CD4-positive, alpha-beta T cell treated with Interleukin-4 for 1 hour (primary cell): ENCODE data around the gene ACO2.

Experiments
- DNase-seq, 2 donors: peaks; one replicate each; pipeline ENCODE4 v3.0.0-alpha.2; 2020 to 2022

Gene ACO2

DNA sequence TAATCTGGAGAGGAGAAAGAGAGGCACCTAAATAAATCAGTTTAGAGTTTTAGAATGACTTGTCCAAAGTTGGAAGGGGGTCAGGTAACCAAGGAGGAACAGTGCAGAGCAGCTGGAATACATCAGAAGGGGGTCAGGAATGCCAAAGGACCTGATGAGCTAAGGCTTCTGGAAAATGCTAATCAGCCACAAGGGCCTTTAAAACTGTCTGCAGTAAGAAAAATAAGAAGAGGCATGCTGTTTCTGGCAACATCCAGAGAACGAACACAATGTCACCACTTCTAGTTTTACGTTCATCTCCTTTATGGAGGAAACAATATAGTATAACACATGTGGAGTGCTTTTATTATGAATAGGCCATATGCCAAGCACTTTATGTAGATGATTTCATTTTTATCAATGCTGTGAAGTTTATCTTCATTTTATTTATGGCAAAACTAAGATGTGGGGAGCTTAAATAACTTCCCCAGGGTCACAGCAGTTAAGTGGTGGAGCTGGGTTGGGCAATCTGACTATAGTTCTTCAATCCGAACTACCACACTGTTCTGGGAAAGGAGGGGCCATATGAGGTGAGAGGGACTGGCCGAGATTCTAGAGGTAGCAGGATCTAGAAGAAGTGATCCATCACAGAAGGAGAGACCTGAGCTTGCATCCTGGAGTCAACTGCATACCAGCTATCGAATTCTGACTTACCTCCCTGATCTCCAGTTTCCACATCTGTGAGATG is 22.6 kb downstream of the ACO2 start:
- no peak for DNase-seq

DNA sequence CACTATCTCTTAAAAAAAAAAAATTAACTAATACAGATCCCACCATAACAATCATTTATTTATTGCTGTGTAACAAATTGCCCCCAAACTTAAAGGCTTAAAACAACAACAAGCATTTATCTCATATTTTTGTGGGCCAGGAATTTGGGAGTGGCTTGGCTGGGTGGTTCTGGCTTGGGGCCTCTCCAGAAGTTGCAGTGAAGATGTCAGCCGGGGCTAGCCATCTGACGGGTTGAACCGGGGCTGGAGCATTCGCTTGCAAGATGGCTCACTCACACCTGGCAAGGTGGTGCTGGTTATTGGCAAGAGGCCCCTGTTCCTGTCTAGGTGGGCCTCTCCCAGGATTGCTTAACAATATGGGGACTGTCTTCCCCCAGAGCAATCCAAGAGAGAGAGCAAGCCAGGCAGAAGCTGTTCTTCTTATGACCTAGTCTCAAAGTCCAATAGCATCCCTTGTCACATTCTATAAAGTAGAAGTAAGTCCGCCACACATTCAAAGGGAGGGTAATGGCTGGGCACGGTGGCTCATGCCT is 29.5 kb downstream of the ACO2 start:
- no peak for DNase-seq

DNA sequence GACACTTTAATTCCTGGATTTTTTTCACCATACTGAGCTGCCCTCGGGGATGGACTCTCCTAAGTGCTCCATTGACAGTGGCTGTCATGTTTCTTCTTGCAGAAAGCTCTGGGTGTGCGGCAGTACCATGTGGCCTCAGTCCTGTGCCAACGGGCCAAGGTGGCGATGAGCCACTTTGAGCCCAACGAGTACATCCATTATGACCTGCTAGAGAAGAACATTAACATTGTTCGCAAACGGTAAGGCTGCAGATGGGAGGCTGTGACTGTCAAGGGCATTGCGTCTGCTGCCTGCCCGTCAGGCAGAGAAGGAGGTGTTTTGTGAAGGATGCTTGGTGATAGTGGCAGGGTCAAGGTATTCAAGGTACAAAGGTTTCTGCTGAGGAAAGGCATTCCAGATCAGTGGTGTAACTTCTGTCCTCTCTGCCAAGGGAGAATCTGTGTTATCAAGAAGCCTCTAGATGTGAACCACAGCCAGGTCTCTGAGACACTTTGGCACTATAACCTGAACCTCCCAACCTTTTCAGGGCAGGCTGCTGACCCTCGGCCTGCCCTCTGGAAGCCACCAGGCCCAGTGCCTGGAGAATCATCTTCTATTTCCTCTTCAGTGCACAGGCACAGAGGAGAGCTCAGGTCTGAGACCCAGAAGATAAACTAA is 30.8 kb downstream of the ACO2 start:
- no peak for DNase-seq

DNA sequence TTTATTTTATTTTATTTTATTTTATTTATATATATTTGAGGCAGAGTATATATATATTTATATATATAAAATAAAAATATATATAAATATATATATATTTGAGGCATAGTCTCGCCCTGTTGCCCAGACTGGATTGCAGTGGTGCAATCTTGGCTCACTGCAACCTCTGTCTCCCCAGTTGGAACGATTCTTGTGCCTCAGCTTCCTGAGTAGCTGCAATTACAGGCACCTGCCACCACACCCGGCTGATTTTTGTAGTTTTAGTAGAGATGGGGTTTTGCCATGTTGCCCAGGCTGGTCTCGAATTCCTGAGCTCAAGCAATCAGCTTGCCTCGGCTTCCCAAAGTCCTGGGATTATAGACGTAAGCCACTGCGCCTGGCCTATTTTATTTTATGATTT is 31.4 kb downstream of the ACO2 start:
- no peak for DNase-seq

DNA sequence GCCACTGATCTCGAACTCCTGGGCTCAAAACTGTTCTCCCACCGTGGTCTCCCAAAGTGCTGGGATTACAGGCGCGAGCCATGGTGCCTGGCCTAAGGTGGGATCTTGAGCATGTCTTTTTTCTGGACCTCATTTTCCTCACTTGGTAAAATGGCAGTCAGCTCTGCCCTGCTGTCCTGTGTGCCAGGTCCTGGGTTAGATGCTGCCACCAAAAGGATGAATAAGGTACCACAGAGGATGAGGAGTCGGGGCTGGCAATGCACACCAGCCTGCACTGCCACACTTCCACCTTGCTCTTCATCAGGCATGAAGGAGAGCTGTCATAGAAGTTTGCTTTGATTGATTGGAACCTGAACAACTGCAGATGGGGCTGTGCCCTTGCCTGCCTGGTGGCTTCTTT is 32.3 kb downstream of the ACO2 start:
- peak; percentile 31 to 38 for DNase-seq

DNA sequence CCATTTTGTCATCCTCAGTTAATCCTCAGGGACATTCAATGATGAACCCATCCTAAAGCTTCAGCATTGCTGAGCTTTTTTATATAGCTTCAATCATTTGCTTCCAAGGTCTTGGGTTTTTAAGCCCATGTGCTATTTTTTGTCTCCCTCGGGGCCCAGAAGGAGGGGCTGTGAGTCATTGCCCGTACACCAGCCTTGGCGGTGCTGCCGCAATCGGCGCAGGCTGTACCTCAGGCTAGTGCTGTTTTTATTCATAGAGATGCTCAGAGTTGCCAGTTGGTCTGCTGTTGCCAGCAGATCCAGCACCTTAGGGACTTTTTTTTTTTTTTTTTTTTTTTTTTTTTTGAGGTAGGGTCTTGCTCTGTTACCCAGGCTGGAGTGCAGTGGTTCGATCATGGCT is 35.5 kb downstream of the ACO2 start:
- no peak for DNase-seq

DNA sequence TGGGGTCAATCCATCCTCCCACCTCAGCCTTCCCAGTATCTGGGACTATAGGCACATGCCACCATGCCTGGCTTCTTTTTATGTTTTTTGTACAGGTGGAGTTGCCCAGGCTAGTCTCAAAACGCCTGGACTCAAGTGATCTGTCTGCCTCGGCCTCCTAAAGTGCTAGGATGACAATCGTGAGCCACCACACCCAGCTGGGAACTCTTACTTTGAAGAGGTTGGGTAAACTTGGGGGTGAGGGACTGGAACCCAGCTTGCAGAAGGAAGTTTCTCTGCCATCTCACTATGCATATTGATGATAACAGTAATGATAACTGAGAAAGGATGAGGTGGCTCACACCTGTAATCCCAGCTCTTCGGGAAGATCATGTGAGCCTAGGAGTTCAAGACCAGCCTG is 35.9 kb downstream of the ACO2 start:
- DNase-seq: no peak

DNA sequence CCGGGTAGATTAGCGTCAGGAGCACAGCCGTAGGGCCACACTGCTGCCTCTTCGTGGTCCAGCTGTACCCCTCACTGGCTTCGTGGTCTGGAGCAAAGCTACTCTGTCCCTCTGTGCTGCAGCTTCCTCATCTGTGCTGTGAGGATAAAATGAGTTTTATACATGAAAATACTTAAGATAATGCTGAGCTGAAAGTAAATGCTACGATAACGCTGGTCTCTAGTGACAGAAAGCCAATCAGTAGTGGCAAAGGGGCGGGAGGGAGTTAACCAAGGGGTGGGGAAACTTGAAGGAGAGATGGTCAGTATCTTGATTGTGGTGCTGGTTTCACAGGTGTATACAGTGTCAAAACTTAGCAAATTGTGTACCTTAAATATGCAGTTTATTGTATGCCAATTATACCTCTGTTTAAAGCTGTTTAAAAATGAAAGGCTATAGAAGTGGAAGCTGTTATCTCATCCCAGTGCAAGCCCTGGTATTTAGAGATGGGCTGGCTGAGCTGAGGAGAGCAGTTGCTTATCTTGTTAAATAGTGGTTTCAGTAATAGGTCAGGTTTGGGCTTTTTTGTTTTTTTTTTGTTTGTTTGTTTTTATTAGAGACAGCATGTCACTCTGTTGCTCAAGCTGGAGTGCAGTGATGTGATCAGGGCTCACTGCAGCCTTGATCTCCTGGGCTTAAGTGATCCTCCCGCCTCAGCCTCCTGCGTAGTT is 36.7 kb downstream of the ACO2 start:
- DNase-seq: no peak

DNA sequence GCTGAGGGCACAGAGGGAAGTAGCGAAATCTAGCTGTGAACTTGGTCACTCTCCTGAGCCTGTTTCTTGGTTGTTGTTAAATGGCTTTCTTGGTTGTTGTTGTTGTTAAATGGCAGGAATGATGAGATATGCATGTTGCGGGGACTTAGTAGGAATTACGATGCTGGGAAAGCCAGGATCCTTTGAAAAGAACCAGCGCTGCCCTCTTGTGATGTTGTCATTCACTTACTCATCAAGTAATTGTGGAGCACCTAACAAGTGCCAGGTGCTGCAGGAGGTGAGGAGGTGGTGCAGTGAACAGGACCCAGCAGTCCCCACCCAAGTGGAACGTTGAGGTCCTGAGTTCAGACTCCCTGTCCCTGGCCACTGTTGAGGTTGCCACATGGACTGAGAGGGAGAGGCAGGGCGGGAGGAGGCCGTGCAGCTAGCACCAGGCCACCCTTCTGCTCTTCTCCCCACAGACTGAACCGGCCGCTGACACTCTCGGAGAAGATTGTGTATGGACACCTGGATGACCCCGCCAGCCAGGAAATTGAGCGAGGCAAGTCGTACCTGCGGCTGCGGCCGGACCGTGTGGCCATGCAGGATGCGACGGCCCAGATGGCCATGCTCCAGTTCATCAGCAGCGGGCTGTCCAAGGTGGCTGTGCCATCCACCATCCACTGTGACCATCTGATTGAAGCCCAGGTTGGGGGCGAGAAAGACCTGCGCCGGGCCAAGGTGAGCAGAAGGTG is 38.6 kb downstream of the ACO2 start:
- no peak for DNase-seq

DNA sequence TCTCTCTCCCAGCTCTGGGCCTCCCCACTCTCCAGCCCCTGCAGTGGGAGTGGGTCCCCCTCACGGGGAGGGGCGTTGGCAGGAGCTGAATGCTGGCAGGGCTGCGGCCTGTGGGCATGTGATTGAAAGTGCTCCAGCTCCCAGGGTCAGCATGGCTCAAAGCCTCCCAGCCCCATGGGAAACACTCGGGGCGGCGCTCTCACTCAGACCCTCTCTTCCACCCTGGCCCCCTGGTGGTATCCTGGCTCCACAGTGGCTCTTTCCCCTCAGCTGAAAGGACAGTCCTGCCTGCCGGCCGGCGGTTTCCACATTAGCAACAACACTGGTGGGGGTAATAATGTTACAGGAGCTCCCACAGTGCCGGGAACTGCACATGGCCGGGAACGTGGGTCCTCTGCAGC is 39.9 kb downstream of the ACO2 start:
- no peak for DNase-seq

DNA sequence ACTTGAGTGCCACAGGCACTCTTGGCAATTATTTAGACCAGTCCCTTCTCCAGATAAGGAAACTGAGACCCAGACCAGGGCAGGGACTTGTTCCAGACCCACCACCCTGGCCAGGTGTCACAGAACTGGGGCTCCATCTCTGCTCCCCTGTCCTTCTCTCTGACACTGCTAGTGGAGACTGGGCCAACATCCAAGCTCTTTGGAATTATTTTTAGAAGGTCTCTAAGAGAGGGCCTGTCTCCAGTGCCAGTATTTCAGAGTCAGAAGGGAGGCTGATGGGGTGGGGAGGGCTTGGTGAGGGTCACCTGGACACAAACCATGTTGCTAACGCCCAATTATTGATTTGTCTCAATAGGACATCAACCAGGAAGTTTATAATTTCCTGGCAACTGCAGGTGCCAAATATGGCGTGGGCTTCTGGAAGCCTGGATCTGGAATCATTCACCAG is 42.6 kb downstream of the ACO2 start:
- DNase-seq: no peak

DNA sequence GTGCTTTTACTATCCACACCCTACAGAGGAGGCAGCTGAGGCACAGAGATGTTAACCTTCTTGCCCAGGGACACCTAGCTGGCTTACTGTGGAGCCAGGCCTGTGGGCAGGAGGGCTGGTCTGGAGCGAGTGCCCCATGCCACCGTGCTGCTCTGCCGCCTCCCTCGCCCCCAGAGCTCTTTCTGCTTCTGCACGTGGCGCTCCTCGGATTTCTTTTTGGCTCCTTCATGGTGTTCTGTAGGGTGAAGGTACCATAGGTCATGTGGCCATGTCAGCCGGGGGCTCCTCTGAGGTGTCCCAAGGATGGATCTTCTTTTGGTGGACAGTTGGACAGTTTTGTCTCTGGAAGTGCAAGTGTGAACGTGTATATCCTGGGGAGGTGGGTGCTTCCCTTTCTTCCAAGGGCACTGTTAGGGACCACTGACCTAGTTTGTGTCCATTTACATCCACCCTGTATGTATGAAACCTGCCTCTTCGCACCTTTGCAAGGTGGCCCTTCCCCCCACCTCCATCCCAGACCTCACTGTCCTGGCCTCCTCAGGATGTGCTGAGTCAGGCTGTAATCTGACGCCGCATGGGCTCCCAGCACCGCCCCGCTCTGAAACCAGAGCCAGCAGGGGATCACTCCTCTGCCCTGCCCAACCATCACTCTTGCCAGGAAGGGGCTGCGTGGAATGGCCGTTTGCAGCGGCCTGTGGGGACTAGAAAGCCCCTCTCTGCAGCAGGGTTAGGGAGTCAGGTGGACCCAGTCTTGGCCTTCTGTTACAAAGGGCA is 43.7 kb downstream of the ACO2 start:
- DNase-seq: no peak

DNA sequence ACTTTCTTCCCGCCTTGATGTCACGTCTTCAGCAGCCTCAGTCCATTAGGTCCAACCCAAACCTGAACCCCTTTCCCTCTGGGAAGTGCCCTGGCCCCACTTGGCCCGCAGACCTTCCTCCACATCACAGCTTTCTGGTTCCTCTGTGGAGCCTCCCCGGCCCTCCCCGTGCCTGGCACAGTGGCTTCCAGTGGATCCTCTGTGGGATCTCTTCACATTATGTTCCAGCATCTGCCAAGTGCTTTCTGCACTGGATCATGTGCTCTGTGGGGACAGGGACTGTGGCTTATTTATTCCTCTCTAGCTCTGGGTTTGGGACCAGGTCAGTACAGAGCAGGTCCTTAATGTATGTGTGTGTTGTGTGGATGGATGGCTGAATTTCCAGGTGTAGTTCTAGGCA is 44.5 kb downstream of the ACO2 start:
- DNase-seq: no peak

DNA sequence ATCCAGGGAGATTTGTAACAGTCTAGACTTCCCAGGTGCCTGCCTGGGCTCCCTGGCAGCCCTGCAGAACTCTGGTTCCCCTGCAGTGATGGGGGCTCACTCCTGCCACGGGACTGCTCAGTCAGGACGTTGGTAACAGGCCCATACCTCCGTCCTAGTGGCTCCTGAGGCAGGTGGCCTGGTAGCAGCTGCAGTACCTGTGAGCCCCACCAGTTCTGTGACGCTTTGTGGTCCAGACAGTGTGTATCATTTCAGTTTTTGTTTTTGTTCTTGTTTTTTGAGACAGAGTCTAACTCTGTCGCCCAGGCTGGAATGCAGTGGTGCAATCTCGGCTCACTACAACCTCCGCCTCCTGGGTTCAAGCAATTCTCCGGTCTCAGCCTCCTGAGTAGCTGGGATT is 47.5 kb downstream of the ACO2 start:
- no peak for DNase-seq

DNA sequence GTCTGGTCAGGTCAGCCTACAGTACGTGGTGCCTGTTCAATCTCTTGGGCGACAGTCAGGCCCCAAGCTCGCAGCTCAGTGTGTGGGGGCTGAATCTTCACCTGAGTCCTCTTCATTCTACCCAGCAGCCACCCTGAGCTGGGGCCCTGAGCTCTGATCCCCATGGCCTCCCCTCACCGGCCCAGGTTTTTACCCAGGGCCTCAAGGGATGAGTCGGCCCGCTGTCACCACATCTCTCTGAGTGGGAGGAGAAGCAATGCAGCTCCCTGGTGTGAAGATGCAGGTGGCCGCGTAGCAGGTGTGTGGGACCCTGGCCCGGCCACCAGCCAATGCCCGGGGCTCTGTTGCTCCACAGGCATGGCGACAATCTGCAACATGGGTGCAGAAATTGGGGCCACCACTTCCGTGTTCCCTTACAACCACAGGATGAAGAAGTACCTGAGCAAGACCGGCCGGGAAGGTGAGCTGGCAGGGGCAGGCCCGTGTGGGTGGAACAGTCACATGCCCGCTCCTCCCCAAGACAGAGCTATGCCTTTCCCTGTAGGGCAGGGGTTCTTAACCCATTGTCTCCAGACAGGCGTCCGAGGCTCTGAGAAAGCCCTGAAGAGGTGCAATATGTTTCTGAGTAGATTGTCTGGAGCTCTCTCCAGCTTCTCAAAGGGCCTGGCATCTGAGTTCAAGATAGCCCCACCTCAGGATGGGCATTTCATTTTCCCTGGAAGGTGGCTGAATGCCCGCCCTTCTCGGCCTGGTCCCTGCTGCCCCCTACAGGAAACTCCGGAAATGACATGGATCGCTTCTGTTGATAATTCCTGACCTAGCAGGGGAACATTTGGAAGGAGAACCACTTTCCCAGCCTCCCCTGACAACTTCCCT is 48.5 kb downstream of the ACO2 start:
- DNase-seq: peak; percentile 24 to 38

DNA sequence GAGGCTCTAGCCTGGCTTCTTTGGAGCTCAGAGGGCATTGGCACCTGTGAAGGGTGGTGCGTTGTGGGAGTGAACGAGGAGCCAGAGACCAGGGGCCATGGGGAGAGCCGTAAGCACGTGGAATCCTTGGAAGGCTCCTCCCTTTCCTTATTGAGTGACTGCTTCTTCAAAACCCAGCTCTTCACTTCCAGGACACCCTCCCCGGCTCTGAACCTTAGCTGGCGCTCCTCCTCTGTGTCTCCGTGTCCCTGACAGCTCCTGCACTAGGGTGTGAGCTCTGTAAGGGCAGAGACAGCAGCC is 49.1 kb downstream of the ACO2 start:
- no peak for DNase-seq

DNA sequence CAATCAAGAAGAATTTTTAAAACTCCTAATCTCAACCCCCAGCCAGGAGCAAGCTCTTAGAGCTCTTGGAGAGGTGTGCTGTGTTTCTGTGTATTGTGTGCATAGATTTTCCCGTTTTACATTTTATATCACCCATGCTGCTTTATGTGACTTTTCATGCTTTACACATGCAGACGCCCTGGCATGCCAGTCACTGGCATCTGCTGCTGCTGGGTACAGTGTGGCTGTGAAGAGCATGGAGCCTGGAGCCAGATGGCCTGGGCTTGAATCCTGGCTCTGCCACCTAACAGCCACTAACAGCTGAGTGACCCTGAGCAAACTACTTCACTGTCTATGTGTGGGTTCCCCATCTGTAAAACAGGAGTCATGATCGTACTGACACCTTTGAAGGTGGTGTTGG is 52.2 kb downstream of the ACO2 start:
- DNase-seq: no peak

DNA sequence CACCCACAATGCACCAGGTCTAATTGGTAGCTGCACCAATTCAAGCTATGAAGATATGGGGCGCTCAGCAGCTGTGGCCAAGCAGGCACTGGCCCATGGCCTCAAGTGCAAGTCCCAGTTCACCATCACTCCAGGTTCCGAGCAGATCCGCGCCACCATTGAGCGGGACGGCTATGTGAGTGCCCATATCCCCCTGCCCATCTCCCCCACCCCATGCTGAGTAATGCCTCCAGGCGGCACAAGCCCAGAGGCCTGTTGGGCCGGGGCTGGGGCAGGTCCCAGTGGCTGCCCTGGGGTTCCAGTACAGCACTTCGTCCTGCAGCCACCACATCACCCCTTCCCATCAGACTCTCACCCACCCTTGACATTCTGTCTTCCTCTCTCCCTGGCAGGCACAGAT is 53.9 kb downstream of the ACO2 start:
- no peak for DNase-seq

DNA sequence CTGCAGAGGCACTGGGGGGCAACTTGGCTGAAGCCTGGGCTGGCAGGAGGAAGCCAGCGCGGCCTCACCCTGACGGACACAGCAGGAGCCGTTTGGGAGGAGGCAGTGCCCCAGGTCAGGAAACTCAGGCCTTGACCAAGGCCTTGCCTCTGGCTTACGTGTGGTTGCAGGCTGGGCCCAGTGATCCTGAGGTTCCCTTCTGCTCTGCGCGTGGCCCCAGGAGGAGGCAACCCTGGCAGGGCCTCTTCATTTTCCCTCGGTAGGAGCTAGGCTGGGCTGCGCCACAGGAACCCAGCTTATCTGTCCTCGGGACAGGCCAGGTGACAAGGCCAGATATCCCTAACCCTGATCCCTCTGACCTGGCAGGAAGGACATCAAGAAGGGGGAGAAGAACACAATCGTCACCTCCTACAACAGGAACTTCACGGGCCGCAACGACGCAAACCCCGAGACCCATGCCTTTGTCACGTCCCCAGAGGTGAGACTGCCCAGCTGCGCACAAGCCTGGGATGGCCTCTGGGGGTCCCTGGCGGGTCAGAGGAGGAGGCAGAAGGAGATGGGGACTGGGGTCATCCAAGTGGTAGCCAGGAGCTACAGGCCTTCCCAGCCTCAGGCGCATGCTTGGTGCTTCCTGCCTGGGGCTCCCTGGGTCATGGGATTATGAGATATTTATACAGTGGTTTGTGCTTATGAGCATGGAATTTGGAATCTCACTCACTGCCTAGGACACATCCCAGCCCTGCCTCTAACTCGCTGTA is 54.7 kb downstream of the ACO2 start:
- DNase-seq: no peak

DNA sequence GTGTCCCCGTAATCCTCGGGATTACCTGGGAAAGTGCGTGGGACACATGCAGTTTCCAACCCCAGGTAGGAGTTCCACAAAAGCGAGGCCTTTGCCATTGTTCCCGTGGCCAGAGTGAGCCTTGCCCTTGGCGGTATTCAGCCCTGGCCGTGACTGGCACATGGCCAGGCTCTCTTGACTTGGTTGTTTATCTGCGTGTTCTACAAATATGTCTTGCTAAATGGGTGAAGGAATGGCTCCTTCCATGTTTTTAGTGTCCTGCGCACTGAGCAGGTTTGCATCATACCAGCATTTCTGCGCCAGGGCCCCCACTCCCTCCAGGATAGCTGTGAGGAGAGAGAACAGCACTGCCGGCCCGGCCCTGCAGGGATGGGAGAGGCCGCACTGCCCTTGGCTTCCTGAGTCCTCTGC is 55.3 kb downstream of the ACO2 start:
- no peak for DNase-seq
